Astrocyte (in vitro differentiated cells and primary cell): Measurements from ENCODE around the gene CDK7. TPM values are rescaled to one million over a fixed set of nuclear protein-coding genes. Genes with fewer than 3 reads are reported as not detected.
A peak's percentile ranks its signal among the peaks of the same experiment; 100 is the strongest.

ENCODE experiments used
- DNase-seq: peaks from one replicate; pipeline ENCODE4 v3.0.0-alpha.2; 2010; ENCODE audit warnings: low read depth
- FAIRE-seq: peaks from 2 replicates; lab custom pipeline; 2011; peaks lifted over from hg19 to GRCh38; lab: Jason Lieb, UNC
- H2AFZ ChIP-seq: 2 replicates; pipeline ENCODE4 v1.6.0; 2012; ENCODE audit warnings: low read depth, low read length, inconsistent platforms
- H3K27ac ChIP-seq: 2 replicates; pipeline ENCODE4 v1.5.1; 2011; ENCODE audit warnings: low read depth, low read length, inconsistent platforms
- H3K27me3 ChIP-seq: 2 replicates; pipeline ENCODE4 v1.6.0; 2011; ENCODE audit warnings: low read length, inconsistent platforms; ENCODE audit not compliant: insufficient read depth
- H3K36me3 ChIP-seq: 2 replicates; pipeline ENCODE4 v1.5.1; 2011; ENCODE audit warnings: low read length, inconsistent platforms; ENCODE audit not compliant: insufficient read depth
- H3K4me1 ChIP-seq: 2 replicates; pipeline ENCODE4 v1.5.1; 2011; ENCODE audit warnings: low read length, inconsistent platforms; ENCODE audit not compliant: insufficient read depth
- H3K4me2 ChIP-seq: 2 replicates; pipeline ENCODE4 v1.6.0; 2012; ENCODE audit warnings: low read length, inconsistent platforms
- H3K4me3 ChIP-seq: 2 replicates; pipeline ENCODE4 v1.5.1; 2011; ENCODE audit warnings: low read depth, mild to moderate bottlenecking, low read length, inconsistent platforms; ENCODE audit not compliant: insufficient read depth
- H3K79me2 ChIP-seq: 2 replicates; pipeline ENCODE4 v1.6.0; 2012; ENCODE audit warnings: mild to moderate bottlenecking, low read length, inconsistent platforms; ENCODE audit not compliant: insufficient read depth
- H3K9ac ChIP-seq: 2 replicates; pipeline ENCODE4 v1.6.0; 2012; ENCODE audit warnings: mild to moderate bottlenecking, low read length, inconsistent platforms
- H3K9me3 ChIP-seq: 2 replicates; pipeline ENCODE4 v1.5.1; 2012; ENCODE audit warnings: low read depth, mild to moderate bottlenecking, low read length, inconsistent platforms; ENCODE audit not compliant: insufficient read depth
- H4K20me1 ChIP-seq: 2 replicates; pipeline ENCODE4 v1.6.0; 2012; ENCODE audit warnings: low read length, inconsistent platforms; ENCODE audit not compliant: insufficient read depth
- H3K27ac Mint-ChIP-seq: one replicate; pipeline ENCODE4 v1.8.0; 2021; ENCODE audit warnings: mild to moderate bottlenecking, mixed read lengths; ENCODE audit not compliant: unreplicated experiment
- H3K27me3 Mint-ChIP-seq: one replicate; pipeline ENCODE4 v1.8.0; 2021; ENCODE audit warnings: low read depth, mixed read lengths; ENCODE audit not compliant: unreplicated experiment
- H3K36me3 Mint-ChIP-seq: one replicate; pipeline ENCODE4 v1.8.0; 2021; ENCODE audit warnings: low read depth, mixed read lengths; ENCODE audit not compliant: unreplicated experiment
- H3K4me1 Mint-ChIP-seq: one replicate; pipeline ENCODE4 v1.8.0; 2021; ENCODE audit warnings: low read depth, mixed read lengths; ENCODE audit not compliant: unreplicated experiment
- H3K4me3 Mint-ChIP-seq: one replicate; pipeline ENCODE4 v1.8.0; 2021; ENCODE audit warnings: mild to moderate bottlenecking, moderate library complexity, mixed read lengths; ENCODE audit not compliant: unreplicated experiment
- H3K9me3 Mint-ChIP-seq: one replicate; pipeline ENCODE4 v1.8.0; 2021; ENCODE audit warnings: mild to moderate bottlenecking, mixed read lengths; ENCODE audit not compliant: unreplicated experiment
- CTCF ChIP-seq: IDR thresholded peaks from 2 replicates; pipeline ENCODE4 v1.5.1; 2011; ENCODE audit warnings: low read depth, mild to moderate bottlenecking, inconsistent platforms, low read length, moderate library complexity; ENCODE audit not compliant: insufficient read depth
- EZH2 ChIP-seq: IDR thresholded peaks from 2 replicates; pipeline ENCODE4 v1.6.1; 2012; ENCODE audit warnings: mild to moderate bottlenecking, low read length, inconsistent platforms; ENCODE audit not compliant: insufficient read depth
- total RNA-seq: library from RNA; stranded (reverse); gene quantifications from 2 replicates; pipeline ENCODE4 v1.2.1, GENCODE V29; 2021

CDK7 gene
- total RNA-seq, 1 donor from 2014 or later: 58.3 TPM

- FAIRE-seq: no peak
- peaks cover 8% of the 10 kb centered on the region for H3K4me1 Mint-ChIP-seq
- H3K36me3 Mint-ChIP-seq: peaks cover 2% of the 10 kb centered on the region
- H3K27me3 ChIP-seq: no peaks in the 10 kb centered on the region
- peak overlapping the region; percentile 97 for H3K4me2 ChIP-seq
- H3K9me3 Mint-ChIP-seq: no peaks in the 10 kb centered on the region
- H3K9me3 ChIP-seq: no peaks in the 10 kb centered on the region
- no peak overlapping the region for H3K9ac ChIP-seq
- peaks cover 2% of the 10 kb centered on the region for H4K20me1 ChIP-seq
- H2AFZ ChIP-seq: peak overlapping the region; percentile 42
- H3K27ac Mint-ChIP-seq: no peak overlapping the region
- no peaks in the 10 kb centered on the region for H3K36me3 ChIP-seq
- peak overlapping the region; percentile 98 for H3K4me3 ChIP-seq
- H3K4me3 Mint-ChIP-seq: peak overlapping the region; percentile 95
- peaks cover 30% of the 10 kb centered on the region for H3K79me2 ChIP-seq
- DNase-seq: no peak
- H3K27me3 Mint-ChIP-seq: no peaks in the 10 kb centered on the region
- TF ChIP-seq EZH2 (no peak), CTCF (no peak)
- no peak overlapping the region for H3K27ac ChIP-seq
- H3K4me1 ChIP-seq: peaks cover 6% of the 10 kb centered on the region
Observed at GRCh38 chr5:69217151-69217511, 17.6 kb upstream of the CDK7 start.

- peak overlapping the region; percentile 95 for H3K4me3 Mint-ChIP-seq
Observed at GRCh38 chr5:69217548-69218526, 16.8 kb upstream of the CDK7 start.

More at GRCh38 chr5:69217548-69218526, 16.8 kb upstream of the CDK7 start:
- Histone ChIP-seq H3K4me1 (peaks cover 6% of the 10 kb centered on the region), H3K27me3 (no peaks in the 10 kb centered on the region), H3K4me3 (peak overlapping the region; percentile 98), H3K9me3 (no peaks in the 10 kb centered on the region), H3K27ac (peak overlapping the region; percentile 79), H3K4me2 (peak overlapping the region; percentile 97), H3K36me3 (no peaks in the 10 kb centered on the region), H2AFZ (peak overlapping the region; percentile 100), H3K9ac (peak overlapping the region; percentile 91), H4K20me1 (peaks cover 3% of the 10 kb centered on the region), H3K79me2 (peaks cover 32% of the 10 kb centered on the region)
- no peak for FAIRE-seq
- H3K9me3 Mint-ChIP-seq: no peaks in the 10 kb centered on the region
- H3K27ac Mint-ChIP-seq: peak overlapping the region; percentile 89
- DNase-seq: peak; percentile 74
- H3K27me3 Mint-ChIP-seq: no peaks in the 10 kb centered on the region
- TF ChIP-seq CTCF: no peak
- no peak for TF ChIP-seq EZH2
- peaks cover 2% of the 10 kb centered on the region for H3K36me3 Mint-ChIP-seq
- H3K4me1 Mint-ChIP-seq: peaks cover 8% of the 10 kb centered on the region
